Vagina (tissue), 2 donors: ENCODE data around the gene GPATCH2L.

Experiments
- POLR2AphosphoS5 ChIP-seq, 2 donors: sonication (generic); formaldehyde crosslinking; IDR thresholded peaks; one replicate each; pipeline ENCODE4 v1.9.0; 2017; ENCODE audit warnings: antibody characterized with exemption in 2 of 2, mild to moderate bottlenecking in 2 of 2, low read depth in 1 of 2; ENCODE audit not compliant: insufficient read depth in 1 of 2
- TF ChIP-seq, protein P1 (sequence below), 3 experiments: fragments of 450-650 bp in 2 of 3; fragments of 200-600 bp in 1 of 3; sonication (generic) in 1 of 3; IDR thresholded peaks; one replicate each; pipeline ENCODE4 v1.5.1; 2017 to 2019; ENCODE audit warnings: antibody characterized with exemption in 3 of 3, mild to moderate bottlenecking in 2 of 3, moderate library complexity in 2 of 3

DNA sequence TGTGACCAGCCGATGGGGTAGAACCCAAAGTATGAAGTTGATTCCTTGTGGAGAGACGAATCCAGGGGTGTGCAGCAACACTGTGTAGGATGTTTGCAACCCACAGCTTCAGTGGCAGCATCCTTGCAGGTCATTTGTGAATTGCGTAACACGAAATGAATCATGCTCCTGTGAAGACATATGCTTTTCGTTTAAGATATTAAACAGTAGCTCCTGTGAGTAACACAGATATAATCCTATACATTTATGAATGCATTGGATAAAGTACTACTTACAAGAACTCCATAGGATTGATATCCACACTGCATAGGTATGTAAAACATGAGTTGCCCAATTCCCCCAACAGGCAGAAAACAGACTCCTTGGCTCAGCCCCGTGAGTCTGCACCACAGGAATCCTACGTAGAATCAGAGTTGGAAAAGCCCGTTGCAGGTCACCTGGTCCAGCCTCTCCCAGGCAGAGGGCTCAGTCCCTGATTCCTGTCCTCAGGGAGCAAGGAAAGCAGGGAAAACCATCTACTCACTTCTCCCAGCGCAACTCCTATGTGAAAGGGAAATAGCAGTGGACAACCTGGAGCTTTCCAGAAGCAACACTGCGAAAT is 75.8 kb downstream of the GPATCH2L start:
- TF ChIP-seq, protein P1, sequence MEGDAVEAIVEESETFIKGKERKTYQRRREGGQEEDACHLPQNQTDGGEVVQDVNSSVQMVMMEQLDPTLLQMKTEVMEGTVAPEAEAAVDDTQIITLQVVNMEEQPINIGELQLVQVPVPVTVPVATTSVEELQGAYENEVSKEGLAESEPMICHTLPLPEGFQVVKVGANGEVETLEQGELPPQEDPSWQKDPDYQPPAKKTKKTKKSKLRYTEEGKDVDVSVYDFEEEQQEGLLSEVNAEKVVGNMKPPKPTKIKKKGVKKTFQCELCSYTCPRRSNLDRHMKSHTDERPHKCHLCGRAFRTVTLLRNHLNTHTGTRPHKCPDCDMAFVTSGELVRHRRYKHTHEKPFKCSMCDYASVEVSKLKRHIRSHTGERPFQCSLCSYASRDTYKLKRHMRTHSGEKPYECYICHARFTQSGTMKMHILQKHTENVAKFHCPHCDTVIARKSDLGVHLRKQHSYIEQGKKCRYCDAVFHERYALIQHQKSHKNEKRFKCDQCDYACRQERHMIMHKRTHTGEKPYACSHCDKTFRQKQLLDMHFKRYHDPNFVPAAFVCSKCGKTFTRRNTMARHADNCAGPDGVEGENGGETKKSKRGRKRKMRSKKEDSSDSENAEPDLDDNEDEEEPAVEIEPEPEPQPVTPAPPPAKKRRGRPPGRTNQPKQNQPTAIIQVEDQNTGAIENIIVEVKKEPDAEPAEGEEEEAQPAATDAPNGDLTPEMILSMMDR (IDR thresholded peaks at IDR 0.05): no peak
- no peak for TF ChIP-seq POLR2AphosphoS5 (IDR thresholded peaks at IDR 0.05; ENCODE audit: insufficient read depth in 1 of 2, low read depth in 1 of 2)
